HepG2 (cell line): Measurements from ENCODE around the gene DND1. TPM values are rescaled to one million over a fixed set of nuclear protein-coding genes. Genes with fewer than 3 reads are reported as not detected.
"Not testable (repeated sequence)": the region's sequence is repeated elsewhere in the genome, so short reads cannot be mapped to it uniquely, and the experiment has no call there.

Experiments used
- ATAC-seq: fragments of 200-7000 bp; cut with Tn5 transposase; 3 replicates; pipeline ENCODE4 v1.9.1; 2020; ENCODE audit warnings: mild to moderate bottlenecking, moderate library complexity
- BruUV-seq: library from RNA; stranded (reverse); fragments of 400-500 nt; replicated peaks from 2 replicates; lab custom pipeline; 2021; lab: Mats Ljungman, UMichigan
- CTCF ChIA-PET: fragments of 300-600 bp; formaldehyde crosslinking; extraction: SDS; loops from one replicate; lab custom pipeline; 2021; ENCODE audit warnings: low total read pairs, inconsistent platforms, low intra/inter-chr PET ratio; lab: Yijun Ruan, JAX
- POLR2A ChIA-PET: fragments of 350-600 bp; sonication (Branson Sonifier 250); formaldehyde crosslinking; loops from one replicate; lab custom pipeline; 2020; ENCODE audit warnings: antibody characterized with exemption, inconsistent platforms; lab: Yijun Ruan, JAX
- DNase-seq: peaks from one replicate; pipeline ENCODE4 v3.0.0-alpha.2; 2015; ENCODE audit warnings: low spot score
- FAIRE-seq: peaks from 3 replicates; lab custom pipeline; 2011; peaks lifted over from hg19 to GRCh38; lab: Jason Lieb, UNC
- H2AFZ ChIP-seq: one replicate; pipeline ENCODE4 v1.6.1; 2011; ENCODE audit warnings: low read length, inconsistent platforms
- H3K27ac ChIP-seq: fragments of 300-600 bp; 3 replicates; pipeline ENCODE4 v1.8.0; 2011; ENCODE audit warnings: mixed run types, mild to moderate bottlenecking, mixed read lengths, low read length, inconsistent platforms; ENCODE audit not compliant: insufficient read depth; ENCODE audit errors: extremely low read length
- H3K27me3 ChIP-seq, 2 experiments: fragments of 200-600 bp in 1 of 2; 2 replicates in 1 of 2; 3 replicates in 1 of 2; pipeline versions ENCODE4 v1.6.0 to v1.8.0; 2011; ENCODE audit warnings: low read length in 2 of 2, mild to moderate bottlenecking in 2 of 2, moderate library complexity in 2 of 2, inconsistent platforms in 1 of 2; ENCODE audit not compliant: insufficient read depth in 2 of 2, control insufficient read depth in 1 of 2
- H3K36me3 ChIP-seq, 2 experiments: fragments of 200-600 bp in 1 of 2; replicated peaks in 1 of 2; 2 replicates in 1 of 2; 3 replicates in 1 of 2; pipeline versions ENCODE4 v1.5.1 to v1.8.0; 2011; ENCODE audit warnings: low read length in 2 of 2, inconsistent platforms in 1 of 2; ENCODE audit not compliant: insufficient read depth in 2 of 2, control insufficient read depth in 1 of 2
- H3K4me1 ChIP-seq: 2 replicates; pipeline ENCODE4 v1.5.1; 2012; ENCODE audit warnings: low read length, inconsistent platforms; ENCODE audit not compliant: insufficient read depth
- H3K4me2 ChIP-seq: 2 replicates; pipeline ENCODE4 v1.6.0; 2011; ENCODE audit warnings: low read depth, low read length, inconsistent platforms
- H3K4me3 ChIP-seq, 3 experiments: fragments of 200-600 bp in 1 of 3; sonication (generic), shearing (Covaris generic) in 1 of 3; replicated peaks in 1 of 3; 2 replicates each; pipeline ENCODE4 v1.5.1; 2011 to 2016; ENCODE audit warnings: low read length in 3 of 3, inconsistent platforms in 2 of 3, low read depth in 2 of 3, mild to moderate bottlenecking in 2 of 3, control low read depth in 1 of 3, mixed read lengths in 1 of 3; ENCODE audit not compliant: insufficient read depth in 1 of 3
- H3K79me2 ChIP-seq: one replicate; pipeline ENCODE4 v1.6.1; 2011; ENCODE audit warnings: low read length, inconsistent platforms; ENCODE audit not compliant: insufficient read depth
- H3K9ac ChIP-seq: 2 replicates; pipeline ENCODE4 v1.6.0; 2011; ENCODE audit warnings: mild to moderate bottlenecking, low read depth, low read length, inconsistent platforms; ENCODE audit not compliant: insufficient read depth
- H3K9me3 ChIP-seq: 2 replicates; pipeline ENCODE4 v1.5.1; 2012; ENCODE audit warnings: mild to moderate bottlenecking, low read length
- H4K20me1 ChIP-seq: 2 replicates; pipeline ENCODE4 v1.6.0; 2011; ENCODE audit warnings: inconsistent platforms, mild to moderate bottlenecking, low read length, moderate library complexity; ENCODE audit not compliant: insufficient read depth
- ASH2L ChIP-seq: fragments of 300-600, 200-600 bp; sonication (generic); IDR thresholded peaks from 2 replicates; pipeline ENCODE4 v1.7.0; 2017; ENCODE audit warnings: low read depth, mild to moderate bottlenecking, moderate library complexity, mixed read lengths, low read length; ENCODE audit not compliant: insufficient read length
- CREB1 ChIP-seq, 2 experiments: fragments of 450-650 bp in 1 of 2; IDR thresholded peaks; 2 replicates each; pipeline ENCODE4 v1.6.1; 2016 to 2017; ENCODE audit warnings: control low read depth in 1 of 2, mild to moderate bottlenecking in 1 of 2, missing compliant biosample characterization in 1 of 2, missing genetic modification characterization in 1 of 2
- ELF4 ChIP-seq: sonication (generic); formaldehyde crosslinking; IDR thresholded peaks from 2 replicates; pipeline ENCODE4 v1.5.0; 2020; ENCODE audit warnings: missing genetic modification reagents, mild to moderate bottlenecking, moderate library complexity, borderline replicate concordance
- EP300 ChIP-seq, 3 experiments: sonication (generic) in 1 of 3; formaldehyde crosslinking in 1 of 3; IDR thresholded peaks; 2 replicates each; pipeline versions ENCODE4 v1.5.1 to v1.6.1; 2011 to 2020; ENCODE audit warnings: low read depth in 2 of 3, low read length in 2 of 3, borderline replicate concordance in 1 of 3, improper control_type of control experiment in 1 of 3, mild to moderate bottlenecking in 1 of 3, missing genetic modification reagents in 1 of 3, moderate library complexity in 1 of 3
- KDM6A ChIP-seq: IDR thresholded peaks from 2 replicates; pipeline ENCODE4 v1.6.1; 2016; ENCODE audit warnings: low read depth
- NAIF1 ChIP-seq: sonication (generic); formaldehyde crosslinking; IDR thresholded peaks from 2 replicates; pipeline ENCODE4 v1.5.0; 2020; ENCODE audit warnings: mild to moderate bottlenecking, missing genetic modification reagents, borderline replicate concordance
- YY1 ChIP-seq: IDR thresholded peaks from 2 replicates; pipeline ENCODE4 v1.6.1; 2011; ENCODE audit warnings: low read length, low read depth, moderate library complexity, mild to moderate bottlenecking; ENCODE audit not compliant: insufficient read depth, insufficient replicate concordance
- ZC3H4 ChIP-seq: sonication (generic); formaldehyde crosslinking; IDR thresholded peaks from 2 replicates; pipeline ENCODE4 v1.4.0; 2020; ENCODE audit warnings: missing genetic modification reagents, borderline replicate concordance
- ZNF24 ChIP-seq: fragments of 450-650 bp; IDR thresholded peaks from 2 replicates; pipeline ENCODE4 v1.6.1; 2017; ENCODE audit warnings: antibody characterized with exemption, mild to moderate bottlenecking
- ZNF317 ChIP-seq: sonication (generic); formaldehyde crosslinking; IDR thresholded peaks from 2 replicates; pipeline ENCODE4 v1.5.0; 2020; ENCODE audit warnings: mild to moderate bottlenecking, missing genetic modification reagents
- ZNF572 ChIP-seq: sonication (generic); formaldehyde crosslinking; IDR thresholded peaks from 2 replicates; pipeline ENCODE4 v1.5.1; 2020; ENCODE audit warnings: mild to moderate bottlenecking, missing genetic modification reagents
- ZNF644 ChIP-seq: IDR thresholded peaks from 2 replicates; pipeline ENCODE4 v1.6.1; 2016; ENCODE audit warnings: low read depth
- WGBS: methylation state at CpG from one replicate; pipeline ENCODE4 v1.1.6; 2017; ENCODE audit warnings: low lambda C conversion rate; 5-methylcytosine and 5-hydroxymethylcytosine counted together
- in situ Hi-C: cut with HindIII; loops from 2 replicates; pipeline ENCODE4 v1.10.0; 2017; ENCODE audit warnings: low pct_unique_long_range_greater_than_20kb; ENCODE audit not compliant: extremely low pct_ligation_motif_present
- intact Hi-C: fragments of 100-400 bp; cut with micrococcal nuclease; formaldehyde crosslinking; loops from one replicate; pipeline ENCODE4 v1.10.0; 2022; ENCODE audit not compliant: unreplicated experiment
- polyA plus RNA-seq, 8 experiments: library from polyadenylated mRNA; depleted of rRNA in 3 of 8; stranded (reverse) in 7 of 8; unstranded in 1 of 8; fragments of >200 nt; fragmentation: Illumina TruSeq in 4 of 8; extraction: Trizol in 4 of 8; gene quantifications; 2 replicates each; pipeline versions ENCODE4 v1.2.1 to v1.2.3, GENCODE V29; 2011 to 2016; ENCODE audit warnings: low read depth in 4 of 8, missing spikeins in 1 of 8, mixed read lengths in 1 of 8; ENCODE audit not compliant: insufficient read depth in 1 of 8
- total RNA-seq, 5 experiments: library from RNA; depleted of rRNA; stranded (reverse); fragments of >200 nt; fragmentation: Illumina TruSeq; extraction: Trizol; gene quantifications; 2 replicates each; pipeline ENCODE4 v1.2.3, GENCODE V29; 2016; ENCODE audit warnings: low read depth in 1 of 5
- TF ChIP-seq, protein P1 (sequence below): IDR thresholded peaks from 2 replicates; pipeline ENCODE4 v1.6.1; 2016
- TF ChIP-seq, protein P2 (sequence below): sonication (generic); formaldehyde crosslinking; IDR thresholded peaks from 2 replicates; pipeline ENCODE4 v1.4.0; 2020; ENCODE audit warnings: missing genetic modification reagents, borderline replicate concordance

DND1 gene
- total and polyA plus RNA-seq, 2 of the 13 experiments (the other 11 are each of a cell fraction or from before 2014, with no cell fraction given) = 0.48 to 0.55 TPM

DNA sequence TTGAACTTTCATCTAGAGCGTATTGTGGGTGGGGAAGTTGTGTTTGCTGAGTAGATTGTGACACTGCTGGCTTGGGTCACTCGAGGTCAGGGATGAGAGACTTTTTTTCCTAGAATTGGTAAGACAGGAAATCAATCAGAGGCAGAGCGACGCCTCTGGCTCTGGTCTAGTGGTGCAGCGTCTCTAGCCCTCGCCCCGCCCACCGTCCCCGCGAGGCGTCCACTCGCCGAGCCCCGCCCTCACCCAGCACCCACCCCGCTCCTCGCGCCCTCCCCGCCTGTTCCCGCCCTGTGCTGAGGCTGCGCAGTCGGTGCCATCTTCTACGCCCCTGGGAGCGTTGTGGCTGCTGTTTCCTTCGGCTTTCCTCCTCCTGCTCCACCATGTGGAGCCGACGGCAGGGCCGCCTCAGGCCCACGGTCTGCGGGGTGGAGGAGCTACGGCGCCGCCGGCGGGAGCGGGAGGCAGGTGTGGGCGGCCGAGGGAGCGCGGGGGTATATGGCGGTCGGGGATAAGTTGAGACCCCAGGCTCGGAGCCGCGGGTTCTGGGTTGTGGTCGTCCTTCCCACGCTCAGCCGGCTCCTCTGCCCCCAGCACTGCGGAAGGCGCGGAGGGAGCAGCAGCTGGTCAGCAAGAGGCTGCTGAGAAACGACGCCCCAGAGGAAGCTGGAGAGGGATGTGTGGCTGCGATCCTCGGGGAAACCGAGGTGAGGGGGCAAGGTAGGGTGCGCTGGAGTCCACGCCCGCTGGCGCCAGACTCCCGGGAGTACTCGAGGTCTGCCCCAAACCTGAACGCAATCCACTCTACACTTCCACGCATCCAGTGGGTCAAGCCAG, 34.0 kb downstream of the DND1 start, which contains the start of gene TMCO6 (continued):
- TF ChIP-seq EP300 (IDR thresholded peaks at IDR 0.05; ENCODE audit: low read depth in 2 of 2, low read length in 2 of 2) (peak; percentile 86 to 94; a peak in 3 of 4 replicates), EP300 (CRISPR knock-in tag; IDR thresholded peaks at IDR 0.05; ENCODE audit: borderline replicate concordance) (peak; percentile 78; the same call in 1 of the 2 replicates)
- TF ChIP-seq, protein P1, sequence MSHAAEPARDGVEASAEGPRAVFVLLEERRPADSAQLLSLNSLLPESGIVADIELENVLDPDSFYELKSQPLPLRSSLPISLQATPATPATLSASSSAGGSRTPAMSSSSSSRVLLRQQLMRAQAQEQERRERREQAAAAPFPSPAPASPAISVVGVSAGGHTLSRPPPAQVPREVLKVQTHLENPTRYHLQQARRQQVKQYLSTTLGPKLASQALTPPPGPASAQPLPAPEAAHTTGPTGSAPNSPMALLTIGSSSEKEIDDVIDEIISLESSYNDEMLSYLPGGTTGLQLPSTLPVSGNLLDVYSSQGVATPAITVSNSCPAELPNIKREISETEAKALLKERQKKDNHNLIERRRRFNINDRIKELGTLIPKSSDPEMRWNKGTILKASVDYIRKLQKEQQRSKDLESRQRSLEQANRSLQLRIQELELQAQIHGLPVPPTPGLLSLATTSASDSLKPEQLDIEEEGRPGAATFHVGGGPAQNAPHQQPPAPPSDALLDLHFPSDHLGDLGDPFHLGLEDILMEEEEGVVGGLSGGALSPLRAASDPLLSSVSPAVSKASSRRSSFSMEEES (CRISPR knock-in tag) = peak; percentile 64
- TF ChIP-seq, all 625 proteins: peak for 315

DNA sequence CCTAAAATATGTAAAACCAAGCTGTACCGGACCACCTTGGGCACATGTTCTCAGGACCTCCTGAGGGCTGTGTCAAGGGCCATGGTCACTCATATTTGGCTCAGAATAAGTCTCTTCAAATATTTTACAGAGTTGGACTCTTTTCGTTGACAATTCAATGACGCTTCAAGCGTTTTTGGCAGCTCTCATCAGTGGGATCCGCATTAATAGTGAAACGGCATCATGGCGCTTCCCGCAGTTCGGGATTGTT, 34.6 kb downstream of the DND1 start:
- CTCF ChIA-PET = interaction anchor here (1.4 kb wide), 1 partner anchor 63 kb away, joined by 7 read pairs; no protein-coding TSS in a partner anchor
- Histone ChIP-seq H3K79me2 (peaks cover 23% of the 10 kb centered on the region), H3K27ac (peak overlapping the region; percentile 94), H3K9ac (peak overlapping the region; percentile 78), H3K4me2 (peak overlapping the region; percentile 88), H3K4me1 (peaks cover 73% of the 10 kb centered on the region), H3K36me3 (peaks cover 8 to 16% of the 10 kb centered on the region in 2 experiments; a peak in 3 of 5 replicates), H3K4me3 (peak overlapping the region; percentile 44 to 60 (median 58); a peak in 5 of 6 replicates)
- WGBS = 0% methylated on average over 9 of the region's 9 CpGs
- POLR2A ChIA-PET = interaction anchor here (1.1 to 6.5 kb wide), 14 partner anchors 9 to 293 kb away, joined by 4 to 84 read pairs (median 8); partner anchors contain the start of genes ANKHD1, EIF4EBP3, HARS1 and HARS2
- H3K9me3 ChIP-seq, H4K20me1 ChIP-seq, ATAC-seq, H3K27me3 ChIP-seq, DNase-seq, in situ Hi-C loops, H2AFZ ChIP-seq, BruUV-seq, FAIRE-seq: not testable (repeated sequence)
- intact Hi-C loops = loop anchor here (1.0 to 2.0 kb wide), 3 partner anchors 52 to 92 kb away; partner anchors contain the start of genes EIF4EBP3, HARS1 and HARS2
- peak; percentile 78 for TF ChIP-seq ASH2L
- TF ChIP-seq NAIF1 (CRISPR knock-in tag) = peak; percentile 51; the same call in 1 of the 2 replicates
- peak; percentile 60; the same call in 1 of the 2 replicates for TF ChIP-seq ELF4 (CRISPR knock-in tag)
- TF ChIP-seq ZNF572 (CRISPR knock-in tag) = 0 out of 2 replicates have a peak, but pooled peaks have one; percentile 0
- TF ChIP-seq ZNF24 = 0 out of 2 replicates have a peak, but pooled peaks have one; percentile 36
- TF ChIP-seq ZC3H4 (CRISPR knock-in tag) = peak; percentile 79; the same call in 1 of the 2 replicates
- peak; percentile 48; the same call in 1 of the 2 replicates for TF ChIP-seq ZNF317 (CRISPR knock-in tag)
- TF ChIP-seq KDM6A (CRISPR knock-in tag) = 0 out of 2 replicates have a peak, but pooled peaks have one; percentile 93
- TF ChIP-seq YY1 = peak; percentile 64
- TF ChIP-seq CREB1 (IDR thresholded peaks at IDR 0.05) = 0 out of 2 replicates have a peak, but pooled peaks have one; percentile 70
- peak; percentile 75 for TF ChIP-seq CREB1 (CRISPR knock-in tag; IDR thresholded peaks at IDR 0.05)
- TF ChIP-seq, protein P2, sequence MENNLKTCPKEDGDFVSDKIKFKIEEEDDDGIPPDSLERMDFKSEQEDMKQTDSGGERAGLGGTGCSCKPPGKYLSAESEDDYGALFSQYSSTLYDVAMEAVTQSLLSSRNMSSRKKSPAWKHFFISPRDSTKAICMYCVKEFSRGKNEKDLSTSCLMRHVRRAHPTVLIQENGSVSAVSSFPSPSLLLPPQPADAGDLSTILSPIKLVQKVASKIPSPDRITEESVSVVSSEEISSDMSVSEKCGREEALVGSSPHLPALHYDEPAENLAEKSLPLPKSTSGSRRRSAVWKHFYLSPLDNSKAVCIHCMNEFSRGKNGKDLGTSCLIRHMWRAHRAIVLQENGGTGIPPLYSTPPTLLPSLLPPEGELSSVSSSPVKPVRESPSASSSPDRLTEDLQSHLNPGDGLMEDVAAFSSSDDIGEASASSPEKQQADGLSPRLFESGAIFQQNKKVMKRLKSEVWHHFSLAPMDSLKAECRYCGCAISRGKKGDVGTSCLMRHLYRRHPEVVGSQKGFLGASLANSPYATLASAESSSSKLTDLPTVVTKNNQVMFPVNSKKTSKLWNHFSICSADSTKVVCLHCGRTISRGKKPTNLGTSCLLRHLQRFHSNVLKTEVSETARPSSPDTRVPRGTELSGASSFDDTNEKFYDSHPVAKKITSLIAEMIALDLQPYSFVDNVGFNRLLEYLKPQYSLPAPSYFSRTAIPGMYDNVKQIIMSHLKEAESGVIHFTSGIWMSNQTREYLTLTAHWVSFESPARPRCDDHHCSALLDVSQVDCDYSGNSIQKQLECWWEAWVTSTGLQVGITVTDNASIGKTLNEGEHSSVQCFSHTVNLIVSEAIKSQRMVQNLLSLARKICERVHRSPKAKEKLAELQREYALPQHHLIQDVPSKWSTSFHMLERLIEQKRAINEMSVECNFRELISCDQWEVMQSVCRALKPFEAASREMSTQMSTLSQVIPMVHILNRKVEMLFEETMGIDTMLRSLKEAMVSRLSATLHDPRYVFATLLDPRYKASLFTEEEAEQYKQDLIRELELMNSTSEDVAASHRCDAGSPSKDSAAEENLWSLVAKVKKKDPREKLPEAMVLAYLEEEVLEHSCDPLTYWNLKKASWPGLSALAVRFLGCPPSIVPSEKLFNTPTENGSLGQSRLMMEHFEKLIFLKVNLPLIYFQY (CRISPR knock-in tag) = peak; percentile 9; the same call in 1 of the 2 replicates
- peak; percentile 78 for TF ChIP-seq ZNF644 (CRISPR knock-in tag)
